ENCODE measurements around the gene NANOS2. TPM values are rescaled to one million over a fixed set of nuclear protein-coding genes. Genes with fewer than 3 reads are reported as not detected.

Gene NANOS2
- total and polyA plus RNA-seq, 9 of the 15 experiments (the other 6 are each of a cell fraction or from before 2014, with no cell fraction given) = not detected

- no peaks in the 10 kb centered on the region for H3K27me3 ChIP-seq (ENCODE audit: control insufficient read depth in 2 of 2, insufficient read depth in 2 of 2, low read length in 2 of 2)
- peak overlapping the region; percentile 80 to 97 for H3K9ac ChIP-seq (ENCODE audit: insufficient read depth in 1 of 2, low read depth in 2 of 2, low read length in 2 of 2)
- POLR2A ChIA-PET = interaction anchor here (0.7 to 2.3 kb wide), 7 partner anchors 8 to 100 kb away, joined by 3 to 12 read pairs (median 4); partner anchors contain the start of gene MYPOP
- H3K4me1 ChIP-seq (replicated peaks in 1 of 2; ENCODE audit: control insufficient read depth in 2 of 2, insufficient read depth in 2 of 2, low read length in 2 of 2) = peaks cover 42 to 59% of the 10 kb centered on the region in 2 experiments; a peak in 4 of 5 replicates
- FAIRE-seq (no peak), ATAC-seq (peak; percentile 31), DNase-seq (ENCODE audit: extremely low read depth in 1 of 4, low spot score in 3 of 4) (peak; percentile 62 to 75 (median 70))
- peak overlapping the region; percentile 94 for H3K27ac ChIP-seq (ENCODE audit: extremely low read depth, low read depth, low read length)
- no peaks in the 10 kb centered on the region for H3K9me1 ChIP-seq (ENCODE audit: control insufficient read depth, insufficient read depth, low read length)
- H2AFZ ChIP-seq (ENCODE audit: low read depth, low read length) = no peak overlapping the region
- in situ Hi-C loops (cut with MboI) = no loop called here
- H3K9me3 ChIP-seq (replicated peaks; ENCODE audit: control insufficient read depth, insufficient read depth, low read depth, low read length) = no peaks in the 10 kb centered on the region
- BruUV-seq (replicated peaks) = no TSS peak
- 67% methylated on average over 52 of the region's 72 CpGs for WGBS (ENCODE audit: insufficient coverage, low coverage, missing lambda C conversion rate)
- peaks cover 13% of the 10 kb centered on the region; the same call in 1 of the 3 replicates for H3K36me3 ChIP-seq (ENCODE audit: control insufficient read depth, insufficient read depth, low read length)
- intact Hi-C loops (cut with micrococcal nuclease) = no loop called here
- no peaks in the 10 kb centered on the region for H4K20me1 ChIP-seq (replicated peaks; ENCODE audit: control insufficient read depth, insufficient read depth, low read length)
- CTCF ChIA-PET (ENCODE audit: low intra/inter-chr PET ratio) = interaction anchor here (0.6 to 3.3 kb wide), 4 partner anchors 21 to 694 kb away, joined by 3 to 56 read pairs (median 10); partner anchors contain the start of genes FOXA3 and SYMPK
- H3K79me2 ChIP-seq (ENCODE audit: control insufficient read depth, insufficient read depth, low read length) = peaks cover 25% of the 10 kb centered on the region
- peak overlapping the region; percentile 58 for H3K4me3 ChIP-seq
- peak overlapping the region; percentile 87 for H3K4me2 ChIP-seq (ENCODE audit: insufficient read depth, low read length)
- TF ChIP-seq GATAD2A (IDR thresholded peaks at IDR 0.05) = no peak
- TF ChIP-seq ZKSCAN1 (IDR thresholded peaks at IDR 0.05; ENCODE audit: low read depth, low read length) = no peak
- 0 out of 2 replicates have a peak, but pooled peaks have one; percentile 8 for TF ChIP-seq POLR2AphosphoS5 (IDR thresholded peaks at IDR 0.05; ENCODE audit: control insufficient read depth, insufficient read depth, low read depth, low read length)
- TF ChIP-seq ZNF280A (IDR thresholded peaks at IDR 0.05; ENCODE audit: low read depth, partially characterized antibody) = no peak
- TF ChIP-seq PRMT5 (CRISPR knock-in tag; IDR thresholded peaks at IDR 0.05) = no peak
- peak in 1 of 2 experiments; percentile 40; a peak in 1 of 4 replicates for TF ChIP-seq FOXA3 (CRISPR knock-in tag; conservative IDR thresholded peaks at IDR 0.05 in 1 of 2, IDR thresholded peaks at IDR 0.05 in 1 of 2)
- TF ChIP-seq E2F5 (CRISPR knock-in tag; IDR thresholded peaks at IDR 0.05) = no peak
- TF ChIP-seq DIDO1 (tag; IDR thresholded peaks at IDR 0.05; ENCODE audit: low read depth) = no peak
- TF ChIP-seq CBFB (CRISPR knock-in tag; IDR thresholded peaks at IDR 0.05) = 0 out of 2 replicates have a peak, but pooled peaks have one; percentile 26
- peak; percentile 60; the same call in 1 of the 2 replicates for TF ChIP-seq ZBTB7A (IDR thresholded peaks at IDR 0.05; ENCODE audit: borderline replicate concordance, control insufficient read depth, low read depth, low read length)
- TF ChIP-seq FOXP1 (CRISPR knock-in tag; IDR thresholded peaks at IDR 0.05) = 0 out of 2 replicates have a peak, but pooled peaks have one; percentile 36
- 0 out of 4 replicates have a peak, but pooled peaks of 1 of the 2 experiments have one; percentile 25 for TF ChIP-seq SIN3A (IDR thresholded peaks at IDR 0.05; ENCODE audit: borderline replicate concordance in 2 of 2, control insufficient read depth in 1 of 2, low read depth in 2 of 2, low read length in 2 of 2)
- peak; percentile 77 for TF ChIP-seq EGR1 (conservative IDR thresholded peaks at IDR 0.05)
- no peak for TF ChIP-seq ZNF830 (CRISPR knock-in tag; IDR thresholded peaks at IDR 0.05)
- TF ChIP-seq ZNF24 (IDR thresholded peaks at IDR 0.05) = no peak
- no peak for TF ChIP-seq SMARCC2 (IDR thresholded peaks at IDR 0.05; ENCODE audit: low read depth)
- no peak for TF ChIP-seq TBP (optimal IDR thresholded peaks at IDR 0.05; ENCODE audit: low read depth, low read length)
- TF ChIP-seq YY1 (IDR thresholded peaks at IDR 0.05; ENCODE audit: borderline replicate concordance in 1 of 3, control insufficient read depth in 1 of 3, extremely low read depth in 1 of 3, insufficient read depth in 3 of 3, insufficient read length in 1 of 3, insufficient replicate concordance in 2 of 3, low read depth in 1 of 3, low read length in 2 of 3) = no peak
These were observed 29.7 kb downstream of the NANOS2 start for GRCh38 chr19:45884682-45885555.

All from K562 (cell line).